Keratinocyte (primary cell): ENCODE measurements around the gene RNF207. TPM values are rescaled to one million over a fixed set of nuclear protein-coding genes. Genes with fewer than 3 reads are reported as not detected.

Source experiments
- DNase-seq: peaks from one replicate; pipeline ENCODE4 v3.0.0-alpha.2; 2011; ENCODE audit warnings: low read depth, missing footprints, low spot score
- FAIRE-seq: peaks from 2 replicates; lab custom pipeline; 2011; peaks lifted over from hg19 to GRCh38; lab: Jason Lieb, UNC
- H2AFZ ChIP-seq: 2 replicates; pipeline ENCODE4 v1.6.0; 2012; ENCODE audit warnings: low read length, control low read depth, inconsistent platforms; ENCODE audit not compliant: control insufficient read depth
- H3K27ac ChIP-seq: 2 replicates; pipeline ENCODE4 v1.5.1; 2011; ENCODE audit warnings: low read length; ENCODE audit not compliant: control insufficient read depth, insufficient read depth
- H3K27me3 ChIP-seq: 3 replicates; pipeline ENCODE4 v1.6.0; 2011; ENCODE audit warnings: low read length; ENCODE audit not compliant: control insufficient read depth, insufficient read depth; ENCODE audit errors: extremely low read depth
- H3K36me3 ChIP-seq, 2 experiments: 2 replicates in 1 of 2; 3 replicates in 1 of 2; pipeline ENCODE4 v1.5.1; 2011; ENCODE audit warnings: low read length in 2 of 2, mild to moderate bottlenecking in 1 of 2; ENCODE audit not compliant: control insufficient read depth in 2 of 2, insufficient read depth in 2 of 2; ENCODE audit errors: extremely low read depth in 1 of 2
- H3K4me1 ChIP-seq: 3 replicates; pipeline ENCODE4 v1.5.1; 2011; ENCODE audit warnings: low read length; ENCODE audit not compliant: control insufficient read depth, insufficient read depth; ENCODE audit errors: extremely low read depth
- H3K4me2 ChIP-seq: 3 replicates; pipeline ENCODE4 v1.6.0; 2011; ENCODE audit warnings: low read depth, low read length; ENCODE audit not compliant: control insufficient read depth, insufficient read depth; ENCODE audit errors: extremely low read depth
- H3K4me3 ChIP-seq, 3 experiments: fragments of 200-600 bp in 1 of 3; sonication (generic) in 1 of 3; 2 replicates in 2 of 3; 3 replicates in 1 of 3; pipeline ENCODE4 v1.5.1; 2011 to 2016; ENCODE audit warnings: low read length in 3 of 3, mild to moderate bottlenecking in 3 of 3, control low read depth in 2 of 3, inconsistent platforms in 1 of 3, low read depth in 1 of 3, mixed read lengths in 1 of 3, mixed run types in 1 of 3, moderate library complexity in 1 of 3; ENCODE audit not compliant: control insufficient read depth in 2 of 3, insufficient read depth in 2 of 3; ENCODE audit errors: extremely low read depth in 1 of 3
- H3K79me2 ChIP-seq: 2 replicates; pipeline ENCODE4 v1.6.0; 2012; ENCODE audit warnings: low read length; ENCODE audit not compliant: control insufficient read depth, insufficient read depth
- H3K9ac ChIP-seq: 3 replicates; pipeline ENCODE4 v1.6.0; 2011; ENCODE audit warnings: low read length; ENCODE audit not compliant: control insufficient read depth, insufficient read depth; ENCODE audit errors: extremely low read depth
- H3K9me1 ChIP-seq: 3 replicates; pipeline ENCODE4 v1.6.0; 2011; ENCODE audit warnings: low read length; ENCODE audit not compliant: control insufficient read depth, insufficient read depth; ENCODE audit errors: extremely low read depth
- H3K9me3 ChIP-seq: 2 replicates; pipeline ENCODE4 v1.5.1; 2012; ENCODE audit warnings: low read depth, low read length; ENCODE audit not compliant: control insufficient read depth
- H4K20me1 ChIP-seq: 3 replicates; pipeline ENCODE4 v1.6.0; 2011; ENCODE audit warnings: low read length; ENCODE audit not compliant: control insufficient read depth, insufficient read depth; ENCODE audit errors: extremely low read depth
- EZH2 ChIP-seq: IDR thresholded peaks from one replicate; pipeline ENCODE4 v1.6.1; 2012; ENCODE audit warnings: inconsistent platforms, mild to moderate bottlenecking, low read length, moderate library complexity
- dilution Hi-C: fragments of 300-500 bp; cut with MboI; formaldehyde crosslinking; loops from one replicate; pipeline ENCODE4 v1.7.0; 2020; ENCODE audit warnings: low sequenced_read_pairs; ENCODE audit not compliant: extremely low pct_ligation_motif_present
- polyA plus RNA-seq, 5 experiments: library from polyadenylated mRNA; depleted of rRNA in 3 of 5; stranded (reverse) in 3 of 5; stranded (forward) in 1 of 5; unstranded in 1 of 5; fragments of >200 nt; gene quantifications; 1 replicate in 1 of 5; 2 replicates in 3 of 5; 3 replicates in 1 of 5; pipeline versions ENCODE4 v1.2.1 to v1.2.3, GENCODE V29; 2011 to 2012; ENCODE audit warnings: missing spikeins in 2 of 5, low read depth in 1 of 5, low replicate concordance in 1 of 5
- TF ChIP-seq, protein P1 (sequence below), 3 experiments: IDR thresholded peaks in 1 of 3; conservative IDR thresholded peaks in 1 of 3; optimal IDR thresholded peaks in 1 of 3; 2 replicates in 2 of 3; 3 replicates in 1 of 3; pipeline versions ENCODE3 to v1.5.1; 2011; ENCODE audit warnings: low read length in 3 of 3, mild to moderate bottlenecking in 3 of 3, moderate library complexity in 2 of 3, control low read depth in 1 of 3, inconsistent platforms in 1 of 3; ENCODE audit not compliant: insufficient read depth in 2 of 3; ENCODE audit errors: extremely low read depth in 1 of 3

The RNF207 gene
- polyA plus RNA-seq, 1 donor (not counting 4 experiments of a cell fraction or from before 2014, with no cell fraction given), result 6.1 TPM

DNA sequence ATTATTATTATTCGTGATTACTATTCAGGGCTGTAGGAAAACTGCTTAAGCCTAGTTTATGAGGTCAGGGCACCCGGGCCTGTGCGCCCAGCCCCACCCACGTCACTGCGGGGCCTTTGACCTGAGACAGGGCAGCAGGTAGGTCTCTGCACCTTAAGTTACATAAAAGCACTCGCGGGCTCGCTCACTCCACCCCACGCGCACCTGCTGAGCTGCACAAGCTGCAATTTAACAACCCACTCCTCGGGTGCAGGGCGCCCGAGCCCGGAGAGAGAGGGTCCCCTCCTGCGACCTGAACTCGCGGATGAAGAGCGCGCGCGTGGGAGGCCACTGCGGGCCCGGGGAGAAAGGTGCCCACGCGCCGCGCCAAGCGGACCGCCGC lies 29.4 kb downstream of the RNF207 start:
- Histone ChIP-seq H3K4me3 (peak overlapping the region; percentile 72 to 87 (median 77)), H3K4me1 (peaks cover 9% of the 10 kb centered on the region), H3K9me3 (no peaks in the 10 kb centered on the region), H3K27me3 (peaks cover under 1% of the 10 kb centered on the region), H3K79me2 (peaks cover 23% of the 10 kb centered on the region), H3K27ac (peak overlapping the region; percentile 48), H4K20me1 (no peaks in the 10 kb centered on the region), H3K4me2 (peak overlapping the region; percentile 94), H3K9ac (peak overlapping the region; percentile 82), H3K36me3 (peaks cover 16 to 18% of the 10 kb centered on the region in 2 experiments), H3K9me1 (no peaks in the 10 kb centered on the region), H2AFZ (peak overlapping the region; percentile 33)
- dilution Hi-C loops, result no loop called here
- DNase-seq, result no peak
- TF ChIP-seq, protein P1, sequence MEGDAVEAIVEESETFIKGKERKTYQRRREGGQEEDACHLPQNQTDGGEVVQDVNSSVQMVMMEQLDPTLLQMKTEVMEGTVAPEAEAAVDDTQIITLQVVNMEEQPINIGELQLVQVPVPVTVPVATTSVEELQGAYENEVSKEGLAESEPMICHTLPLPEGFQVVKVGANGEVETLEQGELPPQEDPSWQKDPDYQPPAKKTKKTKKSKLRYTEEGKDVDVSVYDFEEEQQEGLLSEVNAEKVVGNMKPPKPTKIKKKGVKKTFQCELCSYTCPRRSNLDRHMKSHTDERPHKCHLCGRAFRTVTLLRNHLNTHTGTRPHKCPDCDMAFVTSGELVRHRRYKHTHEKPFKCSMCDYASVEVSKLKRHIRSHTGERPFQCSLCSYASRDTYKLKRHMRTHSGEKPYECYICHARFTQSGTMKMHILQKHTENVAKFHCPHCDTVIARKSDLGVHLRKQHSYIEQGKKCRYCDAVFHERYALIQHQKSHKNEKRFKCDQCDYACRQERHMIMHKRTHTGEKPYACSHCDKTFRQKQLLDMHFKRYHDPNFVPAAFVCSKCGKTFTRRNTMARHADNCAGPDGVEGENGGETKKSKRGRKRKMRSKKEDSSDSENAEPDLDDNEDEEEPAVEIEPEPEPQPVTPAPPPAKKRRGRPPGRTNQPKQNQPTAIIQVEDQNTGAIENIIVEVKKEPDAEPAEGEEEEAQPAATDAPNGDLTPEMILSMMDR (optimal IDR thresholded peaks at IDR 0.05 in 1 of 3, IDR thresholded peaks at IDR 0.05 in 1 of 3, conservative IDR thresholded peaks at IDR 0.05 in 1 of 3; ENCODE audit: extremely low read depth in 1 of 3, insufficient read depth in 2 of 3, low read length in 3 of 3), result no peak
- no peak for TF ChIP-seq EZH2
- no peak for FAIRE-seq

DNA sequence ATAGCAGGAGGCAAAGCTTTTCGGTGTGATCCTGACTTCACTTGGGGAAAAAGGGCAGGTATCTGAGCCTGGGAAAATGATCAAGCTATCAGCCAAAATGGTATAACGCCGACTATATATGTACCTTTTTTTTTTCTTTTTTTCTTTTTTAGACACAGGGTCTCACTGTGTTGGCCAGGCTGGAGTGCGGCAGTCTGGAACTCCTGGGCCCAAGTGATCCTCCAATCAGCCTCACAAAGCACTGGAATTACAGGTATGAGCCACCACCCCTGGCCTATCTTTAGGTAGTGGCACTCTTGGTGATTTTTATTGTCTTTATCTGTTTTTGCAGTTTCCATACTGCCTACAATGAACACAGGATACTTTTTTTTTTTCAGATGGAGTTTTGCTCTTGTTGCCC lies 31.2 kb downstream of the RNF207 start:
- Histone ChIP-seq H3K27me3 (peaks cover 18% of the 10 kb centered on the region), H3K4me3 (no peak overlapping the region), H3K9me3 (no peaks in the 10 kb centered on the region), H4K20me1 (no peaks in the 10 kb centered on the region), H3K36me3 (peaks cover 5 to 7% of the 10 kb centered on the region in 2 experiments), H3K79me2 (peaks cover 23% of the 10 kb centered on the region), H3K4me1 (peaks cover 9% of the 10 kb centered on the region), H3K27ac (no peak overlapping the region), H3K9ac (no peak overlapping the region), H3K9me1 (no peaks in the 10 kb centered on the region), H3K4me2 (no peak overlapping the region), H2AFZ (no peak overlapping the region)
- dilution Hi-C loops, result no loop called here
- TF ChIP-seq, protein P1 (optimal IDR thresholded peaks at IDR 0.05 in 1 of 3, IDR thresholded peaks at IDR 0.05 in 1 of 3, conservative IDR thresholded peaks at IDR 0.05 in 1 of 3; ENCODE audit: extremely low read depth in 1 of 3, insufficient read depth in 2 of 3, low read length in 3 of 3), result no peak
- no peak for TF ChIP-seq EZH2
- DNase-seq, result no peak
- FAIRE-seq, result no peak
